Subcutaneous preadipocyte (primary cell): ENCODE data around the gene KRTAP2-4. TPM values are rescaled to one million over a fixed set of nuclear protein-coding genes. Genes with fewer than 3 reads are reported as not detected.

Source experiments
- total RNA-seq: library from RNA; depleted of rRNA; stranded (reverse); fragments of >200 nt; gene quantifications from 2 replicates; pipeline ENCODE4 v1.2.3, GENCODE V29; 2012

Gene KRTAP2-4, protein sequence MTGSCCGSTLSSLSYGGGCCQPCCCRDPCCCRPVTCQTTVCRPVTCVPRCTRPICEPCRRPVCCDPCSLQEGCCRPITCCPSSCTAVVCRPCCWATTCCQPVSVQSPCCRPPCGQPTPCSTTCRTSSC
- total RNA-seq = not detected in 2 replicates

DNA sequence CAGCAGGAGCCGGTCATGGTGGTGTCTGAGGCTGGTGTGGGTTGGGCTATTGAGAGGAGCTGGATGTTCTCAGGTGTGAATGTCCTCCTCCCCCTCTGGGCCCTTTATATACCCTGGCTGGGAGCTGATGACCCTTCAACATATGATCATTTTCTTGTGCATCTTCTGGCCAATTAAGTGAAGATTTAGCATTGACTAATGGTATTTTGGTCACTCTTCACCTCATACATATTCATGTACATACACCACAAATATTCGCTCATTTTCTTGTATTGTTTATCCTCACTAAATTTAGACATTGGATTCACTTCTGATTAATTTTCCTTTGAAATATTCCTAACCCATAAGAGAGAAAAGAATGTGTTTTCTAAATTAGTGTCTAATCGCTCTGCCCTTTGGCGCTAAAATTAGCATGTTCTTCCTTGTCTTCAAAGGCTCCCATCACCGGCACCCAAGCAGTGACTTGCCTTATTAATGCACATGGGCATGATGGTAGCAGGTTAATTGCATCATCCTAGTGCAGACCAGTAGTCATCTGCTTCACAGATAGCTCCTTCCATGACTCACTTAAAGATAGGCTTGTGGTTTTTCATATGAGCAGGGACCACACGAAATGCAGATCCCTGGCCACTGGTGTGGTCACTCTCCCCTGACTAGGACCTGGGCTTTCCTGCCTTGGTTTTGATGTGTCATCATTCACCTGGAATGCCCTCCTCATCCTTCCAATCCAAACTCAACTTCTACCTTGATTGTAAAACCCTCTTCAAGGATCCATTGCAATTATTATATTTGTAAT is at the start of gene KRTAP2-4:
Gene KRTAP2-4 (minus strand): TSS at position 51 of the 796 bp plus-strand sequence. CDS start 34 bp downstream, at position 17.

DNA sequence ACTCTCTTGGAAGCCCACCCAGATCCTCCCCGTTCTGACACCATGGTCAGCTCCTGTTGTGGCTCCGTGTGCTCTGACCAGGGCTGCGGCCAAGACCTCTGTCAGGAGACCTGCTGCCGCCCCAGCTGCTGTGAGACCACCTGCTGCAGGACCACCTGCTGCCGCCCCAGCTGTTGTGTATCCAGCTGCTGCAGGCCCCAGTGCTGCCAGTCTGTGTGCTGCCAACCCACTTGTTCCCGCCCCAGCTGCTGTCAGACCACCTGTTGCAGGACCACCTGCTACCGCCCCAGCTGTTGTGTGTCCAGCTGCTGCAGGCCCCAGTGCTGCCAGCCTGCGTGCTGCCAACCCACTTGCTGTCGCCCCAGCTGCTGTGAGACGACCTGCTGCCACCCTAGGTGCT is 39.7 kb upstream of the KRTAP2-4 start, which contains the start of gene KRTAP4-9:
Gene KRTAP4-9 (plus strand): TSS at position 43 of the 400 bp plus-strand sequence. CDS start 0 bp downstream, at position 43.

GRCh38 chr17:41101586-41102259 is 36.0 kb upstream of the KRTAP2-4 start, which contains the start of gene KRTAP4-16:
Gene KRTAP4-16, minus strand, starts transcription at chr17:41102209. Its CDS starts 0 bp downstream, at chr17:41102209.

DNA sequence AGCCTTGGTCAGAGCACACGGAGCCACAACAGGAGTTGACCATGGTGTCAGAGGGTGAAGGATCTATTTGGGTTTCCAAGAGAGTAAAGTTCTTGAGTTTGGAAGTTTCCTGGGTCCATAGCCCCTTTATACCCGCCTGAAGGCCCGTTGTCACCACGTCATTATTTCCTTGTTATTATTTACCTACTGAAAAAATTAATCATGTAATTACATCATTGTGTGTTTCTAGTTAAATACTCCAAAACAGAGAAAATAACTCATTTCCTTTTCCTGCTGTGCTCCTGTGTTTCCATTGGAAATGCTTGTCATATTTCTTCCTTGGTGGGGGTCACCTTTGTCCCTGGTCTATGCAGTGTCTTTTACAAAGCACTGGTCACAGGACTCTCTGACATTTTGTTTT is 32.4 kb upstream of the KRTAP2-4 start, which contains the start of gene KRTAP4-8:
Gene KRTAP4-8 (minus strand): TSS at position 101 of the 400 bp plus-strand sequence. CDS start 58 bp downstream, at position 43.

GRCh38 chr17:41084100-41084856 is 18.6 kb upstream of the KRTAP2-4 start, which contains the start of gene KRTAP4-7:
Gene KRTAP4-7, plus strand, starts transcription at chr17:41084150. Its CDS starts 57 bp downstream, at chr17:41084207.

DNA sequence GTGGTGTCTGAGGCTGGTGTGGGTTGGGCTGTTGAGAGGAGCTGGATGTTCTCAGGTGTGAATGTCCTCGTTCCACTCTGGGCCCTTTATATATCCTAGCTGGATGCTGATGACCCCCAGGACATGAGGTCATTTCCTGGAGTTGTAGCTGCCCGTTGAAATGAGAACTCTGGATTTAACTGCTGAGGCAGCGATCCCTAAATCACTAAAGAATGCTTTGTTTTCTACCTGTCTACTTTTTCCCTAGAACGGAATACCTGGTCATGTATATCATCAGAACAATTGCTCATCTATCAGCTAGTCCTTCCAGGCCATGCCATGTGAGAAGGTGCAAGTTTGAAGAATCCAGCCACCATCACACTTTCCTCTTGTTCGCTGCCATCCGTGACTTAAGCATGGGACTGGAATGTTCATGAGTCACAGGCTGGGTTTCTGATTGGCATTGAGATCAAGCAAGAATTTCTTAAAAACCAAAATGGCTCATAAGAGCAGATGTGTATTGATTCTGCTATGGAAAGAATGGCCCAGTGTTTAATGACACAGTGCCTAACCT is 5.6 kb downstream of the KRTAP2-4 start, which contains the start of gene KRTAP2-3:
Gene KRTAP2-3 (minus strand): TSS at position 63 of the 553 bp plus-strand sequence. CDS start 64 bp downstream, outside the sequence.

GRCh38 chr17:41055130-41055529 is 10.5 kb downstream of the KRTAP2-4 start, which contains the start of gene KRTAP2-2:
Gene KRTAP2-2, minus strand, starts transcription at chr17:41055230. Its CDS starts 19 bp downstream, at chr17:41055211.

DNA sequence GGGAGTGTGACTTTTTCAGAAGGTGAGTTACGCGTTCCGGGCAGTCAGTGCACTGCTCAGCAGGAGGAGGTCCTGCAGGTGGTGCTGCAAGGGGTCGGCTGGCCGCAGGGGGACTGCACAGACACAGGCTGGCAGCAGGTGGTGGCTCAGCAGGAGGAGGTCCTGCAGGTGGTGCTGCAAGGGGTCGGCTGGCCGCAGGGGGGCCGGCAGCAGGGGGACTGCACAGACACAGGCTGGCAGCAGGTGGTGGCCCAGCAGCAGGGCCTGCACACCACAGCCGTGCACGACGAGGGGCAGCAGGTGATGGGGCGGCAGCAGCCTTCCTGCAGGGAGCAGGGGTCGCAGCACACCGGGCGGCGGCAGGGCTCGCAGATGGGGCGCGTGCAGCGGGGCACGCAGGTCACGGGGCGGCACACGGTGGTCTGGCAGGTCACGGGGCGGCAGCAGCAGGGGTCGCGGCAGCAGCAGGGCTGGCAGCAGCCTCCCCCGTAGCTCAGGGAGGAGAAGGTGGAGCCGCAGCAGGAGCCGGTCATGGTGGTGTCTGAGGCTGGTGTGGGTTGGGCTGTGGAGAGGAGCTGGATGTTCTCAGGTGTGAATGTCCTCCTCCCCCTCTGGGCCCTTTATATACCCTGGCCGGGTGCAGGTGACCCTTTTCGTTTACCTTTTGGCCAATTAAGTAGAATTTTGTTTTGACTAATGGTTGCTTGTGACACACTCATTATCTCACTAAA is 18.8 kb downstream of the KRTAP2-4 start, which contains the start of gene KRTAP2-1:
Gene KRTAP2-1 (minus strand): TSS at position 582 of the 731 bp plus-strand sequence. CDS start 49 bp downstream, at position 533.

GRCh38 chr17:41040783-41041571 is 24.7 kb downstream of the KRTAP2-4 start, which contains the start of gene KRTAP1-1:
Gene KRTAP1-1, minus strand, starts transcription at chr17:41041450. Its CDS starts 53 bp downstream, at chr17:41041397.

GRCh38 chr17:41034346-41034935 is 31.2 kb downstream of the KRTAP2-4 start, which contains the start of gene KRTAP1-3:
Gene KRTAP1-3, minus strand, starts transcription at chr17:41034874. Its CDS starts 53 bp downstream, at chr17:41034821.

GRCh38 chr17:41029633-41030245 is 35.9 kb downstream of the KRTAP2-4 start, which contains the start of gene KRTAP1-4:
Gene KRTAP1-4, minus strand, starts transcription at chr17:41030195. Its CDS starts 117 bp downstream, at chr17:41030078.

DNA sequence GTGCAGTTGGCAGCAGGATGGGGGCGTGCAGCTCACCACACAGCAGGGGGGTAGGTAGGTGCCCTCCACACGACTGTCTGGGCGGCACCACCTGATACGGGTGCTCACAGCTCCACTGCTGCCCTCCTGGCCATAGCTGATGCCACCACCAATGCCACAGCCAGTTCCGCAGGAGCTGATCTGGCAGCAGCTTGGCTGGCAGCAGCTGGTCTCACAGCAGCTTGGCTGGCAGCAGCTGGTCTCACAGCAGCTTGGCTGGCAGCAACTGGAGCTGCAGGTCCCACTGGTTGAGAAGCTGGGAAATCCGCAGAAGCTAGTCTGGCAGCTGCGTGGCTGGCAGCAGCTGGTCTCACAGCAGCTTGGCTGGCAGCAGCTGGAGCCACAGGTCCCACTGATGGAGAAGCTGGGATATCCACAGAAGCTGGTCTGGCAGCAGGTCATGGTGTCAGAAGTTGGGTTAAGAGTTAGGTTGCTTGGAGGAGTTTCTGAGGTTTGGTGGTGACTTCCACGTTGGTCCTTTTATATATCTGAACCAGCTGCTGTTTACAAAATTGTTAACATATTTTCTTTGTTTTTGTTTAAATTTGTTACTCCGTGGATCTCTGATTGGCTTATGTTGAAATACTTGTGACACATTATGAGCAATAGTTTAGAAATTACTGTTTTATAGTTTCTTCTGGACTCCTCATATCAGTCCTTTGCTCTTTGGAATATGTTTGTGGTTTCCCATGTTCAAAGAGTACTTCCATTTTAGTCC is 38.8 kb downstream of the KRTAP2-4 start, which contains the start of gene KRTAP1-5:
Gene KRTAP1-5 (minus strand): TSS at position 494 of the 757 bp plus-strand sequence. CDS start 53 bp downstream, at position 441.

Other genes with a start within 250 kb of the KRTAP2-4 start
- gene KRT10, start 243.3 kb downstream of the KRTAP2-4 start, total RNA-seq = 0.37 and 2.2 TPM in 2 replicates
- not detected in 2 replicates for gene KRT12, start 198.7 kb downstream of the KRTAP2-4 start, total RNA-seq
- gene KRT20, start 180.6 kb downstream of the KRTAP2-4 start, total RNA-seq = not detected in 2 replicates
- gene KRT23, start 128.2 kb downstream of the KRTAP2-4 start, total RNA-seq = not detected in 2 replicates
- gene KRT39, start 98.9 kb downstream of the KRTAP2-4 start, total RNA-seq = not detected in 2 replicates
- not detected in 2 replicates for gene KRT40, start 81.6 kb downstream of the KRTAP2-4 start, total RNA-seq
- not detected in 2 replicates for gene KRTAP3-3, start 71.7 kb downstream of the KRTAP2-4 start, total RNA-seq
- gene KRTAP3-2, start 66.0 kb downstream of the KRTAP2-4 start, total RNA-seq = not detected in 2 replicates
- gene KRTAP3-1, start 56.8 kb downstream of the KRTAP2-4 start, total RNA-seq = not detected in 2 replicates
- gene KRTAP1-5, start 38.7 kb downstream of the KRTAP2-4 start, total RNA-seq = 1.1 and 1.6 TPM in 2 replicates
- not detected in 2 replicates for gene KRTAP1-4, start 35.7 kb downstream of the KRTAP2-4 start, total RNA-seq
- not detected in 2 replicates for gene KRTAP1-3, start 31.0 kb downstream of the KRTAP2-4 start, total RNA-seq
- not detected in 2 replicates for gene KRTAP1-1, start 24.4 kb downstream of the KRTAP2-4 start, total RNA-seq
- gene KRTAP2-1, start 18.6 kb downstream of the KRTAP2-4 start, total RNA-seq = not detected in 2 replicates
- not detected in 2 replicates for gene KRTAP2-2, start 10.6 kb downstream of the KRTAP2-4 start, total RNA-seq
- not detected in 2 replicates for gene KRTAP2-3, start 5.8 kb downstream of the KRTAP2-4 start, total RNA-seq
- not detected in 2 replicates for gene KRTAP4-7, start 18.3 kb upstream of the KRTAP2-4 start, total RNA-seq
- not detected in 2 replicates for gene KRTAP4-8, start 32.3 kb upstream of the KRTAP2-4 start, total RNA-seq
- gene KRTAP4-16, start 36.3 kb upstream of the KRTAP2-4 start, total RNA-seq = not detected in 2 replicates
- not detected in 2 replicates for gene KRTAP4-9, start 39.5 kb upstream of the KRTAP2-4 start, total RNA-seq
- gene KRTAP4-11, start 52.5 kb upstream of the KRTAP2-4 start, total RNA-seq = not detected in 2 replicates
- gene KRTAP4-12, start 58.3 kb upstream of the KRTAP2-4 start, total RNA-seq = not detected in 2 replicates
- gene KRTAP4-6, start 74.7 kb upstream of the KRTAP2-4 start, total RNA-seq = not detected in 2 replicates
- gene KRTAP4-5, start 83.9 kb upstream of the KRTAP2-4 start, total RNA-seq = not detected in 2 replicates
- not detected in 2 replicates for gene KRTAP4-4, start 94.9 kb upstream of the KRTAP2-4 start, total RNA-seq
- not detected in 2 replicates for gene KRTAP4-3, start 102.3 kb upstream of the KRTAP2-4 start, total RNA-seq
- not detected in 2 replicates for gene KRTAP4-2, start 112.3 kb upstream of the KRTAP2-4 start, total RNA-seq
- gene KRTAP4-1, start 119.0 kb upstream of the KRTAP2-4 start, total RNA-seq = not detected in 2 replicates
- gene KRTAP9-1, start 124.0 kb upstream of the KRTAP2-4 start, total RNA-seq = not detected in 2 replicates
- not detected in 2 replicates for gene KRTAP9-2, start 160.8 kb upstream of the KRTAP2-4 start, total RNA-seq
- not detected in 2 replicates for gene KRTAP9-3, start 166.6 kb upstream of the KRTAP2-4 start, total RNA-seq
- gene KRTAP9-8, start 172.1 kb upstream of the KRTAP2-4 start, total RNA-seq = not detected in 2 replicates
- gene KRTAP9-4, start 183.8 kb upstream of the KRTAP2-4 start, total RNA-seq = not detected in 2 replicates
- gene KRTAP9-9, start 189.5 kb upstream of the KRTAP2-4 start, total RNA-seq = not detected in 2 replicates
- not detected in 2 replicates for gene KRTAP9-6, start 199.5 kb upstream of the KRTAP2-4 start, total RNA-seq
- not detected in 2 replicates for gene KRTAP9-7, start 209.8 kb upstream of the KRTAP2-4 start, total RNA-seq
- not detected in 2 replicates for gene KRTAP29-1, start 237.0 kb upstream of the KRTAP2-4 start, total RNA-seq
- gene KRTAP16-1, start 243.4 kb upstream of the KRTAP2-4 start, total RNA-seq = not detected in 2 replicates
- not detected in 2 replicates for gene KRTAP17-1, start 249.8 kb upstream of the KRTAP2-4 start, total RNA-seq